Erythroblast (primary cell): ENCODE measurements around the gene FAM13A.

Experiments used
- GATA1 ChIP-seq: IDR thresholded peaks from 2 replicates; pipeline ENCODE4 v1.6.1; 2011; ENCODE audit warnings: low read depth, mild to moderate bottlenecking, control low read depth, low read length, moderate library complexity
- POLR2A ChIP-seq: IDR thresholded peaks from 2 replicates; pipeline ENCODE4 v1.6.1; 2011; ENCODE audit warnings: mild to moderate bottlenecking, low read length

DNA sequence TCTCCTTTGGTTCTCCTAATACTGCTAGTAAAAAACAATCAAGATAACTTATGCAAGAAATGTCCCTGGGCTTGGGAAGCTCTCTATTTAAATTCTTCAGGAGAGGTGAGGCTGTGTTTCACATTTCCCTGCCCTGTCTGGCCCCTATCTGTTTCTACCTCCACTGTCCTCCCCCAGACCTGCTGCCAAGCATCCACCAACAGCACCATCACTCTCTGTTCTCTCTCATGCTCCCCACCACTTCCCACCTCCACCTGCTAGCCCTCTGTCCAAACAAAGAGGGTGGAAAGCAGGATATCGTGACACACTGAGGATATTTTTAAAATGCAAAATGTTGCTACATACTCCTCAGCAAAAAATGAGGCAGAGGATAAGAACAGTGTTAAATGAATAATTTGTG, 271.0 kb downstream of the FAM13A start:
- TF ChIP-seq POLR2A (no peak), GATA1 (no peak)
